Measurements from ENCODE around the gene B4GALNT2.
"Not testable (repeated sequence)": the region's sequence is repeated elsewhere in the genome, so short reads cannot be mapped to it uniquely, and the experiment has no call there.

B4GALNT2 gene

GRCh38 chr17:49090878-49091594 is 41.5 kb upstream of the B4GALNT2 start:
- TF ChIP-seq CTCF (IDR thresholded peaks at IDR 0.05): no peak
- Mint-ChIP-seq H3K36me3 (ENCODE audit: low read depth) (no peaks in the 10 kb centered on the region), H3K27ac (no peak overlapping the region), H3K9me3 (no peaks in the 10 kb centered on the region), H3K4me3 (no peak overlapping the region), H3K27me3 (ENCODE audit: low read depth, poor library complexity) (peaks cover 5% of the 10 kb centered on the region), H3K4me1 (peaks cover 18% of the 10 kb centered on the region)
- no peak for DNase-seq

GRCh38 chr17:49093131-49093530 is 39.4 kb upstream of the B4GALNT2 start:
- no peak for DNase-seq
- no peak overlapping the region for H3K27ac Mint-ChIP-seq
- peaks cover 18% of the 10 kb centered on the region for H3K4me1 Mint-ChIP-seq
- no peaks in the 10 kb centered on the region for H3K36me3 Mint-ChIP-seq (ENCODE audit: low read depth)
- peaks cover 5% of the 10 kb centered on the region for H3K27me3 Mint-ChIP-seq (ENCODE audit: low read depth, poor library complexity)
- no peaks in the 10 kb centered on the region for H3K9me3 Mint-ChIP-seq
- no peak overlapping the region for H3K4me3 Mint-ChIP-seq
- no peak for TF ChIP-seq CTCF (IDR thresholded peaks at IDR 0.05)

GRCh38 chr17:49100601-49101000 is 32.0 kb upstream of the B4GALNT2 start:
- H3K4me1 Mint-ChIP-seq: no peaks in the 10 kb centered on the region
- H3K36me3 Mint-ChIP-seq (ENCODE audit: low read depth): no peaks in the 10 kb centered on the region
- no peak for DNase-seq
- TF ChIP-seq CTCF (IDR thresholded peaks at IDR 0.05): no peak
- H3K4me3 Mint-ChIP-seq: no peak overlapping the region
- H3K27me3 Mint-ChIP-seq (ENCODE audit: low read depth, poor library complexity): no peaks in the 10 kb centered on the region
- no peaks in the 10 kb centered on the region for H3K9me3 Mint-ChIP-seq
- H3K27ac Mint-ChIP-seq: no peak overlapping the region

- Mint-ChIP-seq H3K27ac (no peak overlapping the region), H3K27me3 (ENCODE audit: low read depth, poor library complexity) (no peaks in the 10 kb centered on the region), H3K36me3 (ENCODE audit: low read depth) (no peaks in the 10 kb centered on the region), H3K4me3 (no peak overlapping the region), H3K4me1 (no peaks in the 10 kb centered on the region), H3K9me3 (no peaks in the 10 kb centered on the region)
- DNase-seq: no peak
- no peak for TF ChIP-seq CTCF (IDR thresholded peaks at IDR 0.05)
Observed at GRCh38 chr17:49101054-49101534, 31.5 kb upstream of the B4GALNT2 start.

- not testable (repeated sequence) for H3K4me1 Mint-ChIP-seq; H3K9me3 Mint-ChIP-seq; DNase-seq; H3K27ac Mint-ChIP-seq; H3K36me3 Mint-ChIP-seq (ENCODE audit: low read depth); H3K27me3 Mint-ChIP-seq (ENCODE audit: low read depth, poor library complexity); H3K4me3 Mint-ChIP-seq
Observed at GRCh38 chr17:49103360-49103759, 29.2 kb upstream of the B4GALNT2 start.

- no peaks in the 10 kb centered on the region for H3K9me3 Mint-ChIP-seq
- no peaks in the 10 kb centered on the region for H3K27me3 Mint-ChIP-seq (ENCODE audit: low read depth, poor library complexity)
- no peak for TF ChIP-seq CTCF (IDR thresholded peaks at IDR 0.05)
- peaks cover 5% of the 10 kb centered on the region for H3K4me1 Mint-ChIP-seq
- no peak overlapping the region for H3K27ac Mint-ChIP-seq
- no peak overlapping the region for H3K4me3 Mint-ChIP-seq
- DNase-seq: no peak
- H3K36me3 Mint-ChIP-seq (ENCODE audit: low read depth): no peaks in the 10 kb centered on the region
Observed at GRCh38 chr17:49104511-49105074, 28.0 kb upstream of the B4GALNT2 start.
